ENCODE results near the gene ATP1A4. TPM values are rescaled to one million over a fixed set of nuclear protein-coding genes. Genes with fewer than 3 reads are reported as not detected.

ATP1A4 gene
- total and polyA plus RNA-seq, 2 experiments from 2014 or later = not detected

DNA sequence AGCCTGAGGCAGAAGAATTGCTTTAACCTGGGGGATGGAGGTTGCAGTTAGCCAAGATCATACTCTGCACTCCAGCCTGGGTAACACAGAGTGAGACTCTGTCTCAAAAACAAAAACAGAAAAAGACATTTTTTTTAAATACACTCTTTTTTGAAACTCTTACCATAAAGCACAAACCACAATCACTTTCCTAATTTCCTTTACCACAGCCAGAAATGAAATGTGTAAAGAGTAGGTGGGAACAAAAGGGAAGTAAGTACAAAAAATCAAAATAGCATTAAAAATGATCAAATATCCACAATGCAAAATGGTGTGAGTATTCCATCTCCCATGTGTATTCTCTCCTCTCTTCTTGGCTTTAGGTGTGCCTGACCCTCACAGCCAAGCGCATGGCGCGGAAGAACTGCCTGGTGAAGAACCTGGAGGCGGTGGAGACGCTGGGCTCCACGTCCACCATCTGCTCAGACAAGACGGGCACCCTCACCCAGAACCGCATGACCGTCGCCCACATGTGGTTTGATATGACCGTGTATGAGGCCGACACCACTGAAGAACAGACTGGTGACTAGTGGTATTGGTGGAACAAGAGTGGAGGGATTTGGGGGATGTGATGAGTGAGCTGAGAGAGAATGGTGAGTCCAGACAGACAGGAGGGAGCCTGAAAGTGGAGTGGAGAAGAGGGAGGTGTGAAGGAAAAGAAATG, 14.9 kb downstream of the ATP1A4 start:
- Histone ChIP-seq H3K79me2 (ENCODE audit: insufficient read depth) (no peaks in the 10 kb centered on the region), H3K9ac (no peak overlapping the region), H3K27ac (no peak overlapping the region), H3K4me1 (ENCODE audit: insufficient read depth) (0 out of 2 replicates have a peak, but pooled peaks cover 3% of the 10 kb centered on the region), H3K4me2 (ENCODE audit: unreplicated experiment) (no peak overlapping the region), H3K36me3 (ENCODE audit: low read depth) (no peaks in the 10 kb centered on the region), H3K9me3 (ENCODE audit: low read depth) (no peaks in the 10 kb centered on the region), H4K20me1 (ENCODE audit: insufficient read depth) (no peaks in the 10 kb centered on the region), H2AFZ (no peak overlapping the region), H3K4me3 (no peak overlapping the region), H3K27me3 (replicated peaks; ENCODE audit: insufficient read depth) (no peaks in the 10 kb centered on the region), H3K9me2 (ENCODE audit: insufficient read depth) (no peaks in the 10 kb centered on the region), H3F3A (ENCODE audit: insufficient read depth) (no peaks in the 10 kb centered on the region)
- in situ Hi-C loops (cut with MboI) = no loop called here
- TF ChIP-seq EZH2phosphoT487 (IDR thresholded peaks at IDR 0.05; ENCODE audit: insufficient read depth, low read depth) = no peak
- no peak for TF ChIP-seq EZH2 (IDR thresholded peaks at IDR 0.05; ENCODE audit: insufficient read depth, poor library complexity, severe bottlenecking)
- WGBS, 2 experiments (ENCODE audit: low coverage in 1 of 2, low lambda C conversion rate in 2 of 2, missing lambda C conversion rate in 2 of 2) = 73 to 76% methylated on average over 12 of the region's 12 CpGs
- no peak for DNase-seq

DNA sequence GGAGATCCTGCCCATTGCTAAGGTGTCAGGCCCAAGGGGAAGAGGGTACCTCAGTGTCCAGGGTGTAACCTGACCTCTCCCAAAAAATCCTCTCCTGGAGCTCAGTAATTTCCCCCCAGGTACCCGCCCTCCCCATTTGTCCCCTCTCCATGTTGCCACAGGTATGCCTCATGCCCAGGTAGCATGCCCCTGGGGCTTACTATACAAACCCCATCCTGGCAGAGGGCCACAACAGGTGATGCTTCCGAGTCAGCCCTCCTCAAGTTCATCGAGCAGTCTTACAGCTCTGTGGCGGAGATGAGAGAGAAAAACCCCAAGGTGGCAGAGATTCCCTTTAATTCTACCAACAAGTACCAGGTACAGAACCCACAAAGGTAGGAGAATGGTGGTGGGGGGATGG, 15.7 kb downstream of the ATP1A4 start:
- WGBS, 2 experiments (ENCODE audit: low coverage in 1 of 2, low lambda C conversion rate in 2 of 2, missing lambda C conversion rate in 2 of 2) = 80 to 89% methylated on average over 4 of the region's 4 CpGs
- H4K20me1 ChIP-seq (ENCODE audit: insufficient read depth) = no peaks in the 10 kb centered on the region

DNA sequence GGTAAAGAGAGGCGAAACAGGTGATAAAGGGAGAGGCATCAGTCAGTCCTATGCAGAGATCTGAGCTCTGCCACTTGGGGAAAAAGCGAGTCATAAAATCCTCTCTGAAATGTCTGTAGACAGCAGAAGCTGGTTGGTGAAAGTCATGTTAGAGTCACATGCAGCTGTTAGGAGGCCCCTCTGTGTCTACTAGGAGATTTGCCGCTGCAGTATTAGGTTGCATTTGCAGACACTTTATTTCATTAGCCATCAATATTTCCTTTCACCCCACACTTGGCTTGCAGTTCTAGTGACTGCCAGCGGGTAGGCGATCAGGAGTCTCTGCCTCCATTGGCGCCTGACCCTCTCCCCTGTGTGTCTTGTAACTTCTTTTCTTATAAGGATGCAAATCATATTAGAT, 16.2 kb downstream of the ATP1A4 start:
- no peak overlapping the region for H2AFZ ChIP-seq
- no peaks in the 10 kb centered on the region for H3K27me3 ChIP-seq (replicated peaks; ENCODE audit: insufficient read depth)
- H3K4me3 ChIP-seq = no peak overlapping the region
- H3K36me3 ChIP-seq (ENCODE audit: low read depth) = no peaks in the 10 kb centered on the region
- H3K27ac ChIP-seq = no peak overlapping the region
- H3F3A ChIP-seq (ENCODE audit: insufficient read depth) = no peaks in the 10 kb centered on the region
- H3K4me2 ChIP-seq (ENCODE audit: unreplicated experiment) = no peak overlapping the region
- no peaks in the 10 kb centered on the region for H3K9me2 ChIP-seq (ENCODE audit: insufficient read depth)
- H4K20me1 ChIP-seq (ENCODE audit: insufficient read depth) = no peaks in the 10 kb centered on the region
- WGBS, 2 experiments (ENCODE audit: low coverage in 1 of 2, low lambda C conversion rate in 2 of 2, missing lambda C conversion rate in 2 of 2) = 81 to 83% methylated on average over 6 of the region's 6 CpGs
- H3K9ac ChIP-seq = no peak overlapping the region
- DNase-seq = peak; percentile 49
- TF ChIP-seq EZH2phosphoT487 (IDR thresholded peaks at IDR 0.05; ENCODE audit: insufficient read depth, low read depth) (no peak), EZH2 (IDR thresholded peaks at IDR 0.05; ENCODE audit: insufficient read depth, poor library complexity, severe bottlenecking) (no peak)
- H3K9me3 ChIP-seq (ENCODE audit: low read depth) = no peaks in the 10 kb centered on the region
- H3K4me1 ChIP-seq (ENCODE audit: insufficient read depth) = peaks cover 8% of the 10 kb centered on the region
- no peaks in the 10 kb centered on the region for H3K79me2 ChIP-seq (ENCODE audit: insufficient read depth)
- in situ Hi-C loops (cut with MboI) = no loop called here

More for the DNA sequence above, 15.7 kb downstream of the ATP1A4 start:
- DNase-seq = no peak
- H3K36me3 ChIP-seq (ENCODE audit: low read depth) = no peaks in the 10 kb centered on the region
- H3K27ac ChIP-seq = no peak overlapping the region
- no peak overlapping the region for H3K4me3 ChIP-seq
- in situ Hi-C loops (cut with MboI) = no loop called here
- H3K4me1 ChIP-seq (ENCODE audit: insufficient read depth) = peaks cover 8% of the 10 kb centered on the region
- no peak overlapping the region for H3K9ac ChIP-seq
- TF ChIP-seq EZH2 (IDR thresholded peaks at IDR 0.05; ENCODE audit: insufficient read depth, poor library complexity, severe bottlenecking) (no peak), EZH2phosphoT487 (IDR thresholded peaks at IDR 0.05; ENCODE audit: insufficient read depth, low read depth) (no peak)
- no peak overlapping the region for H2AFZ ChIP-seq
- no peaks in the 10 kb centered on the region for H3K9me3 ChIP-seq (ENCODE audit: low read depth)
- no peaks in the 10 kb centered on the region for H3K27me3 ChIP-seq (replicated peaks; ENCODE audit: insufficient read depth)
- no peak overlapping the region for H3K4me2 ChIP-seq (ENCODE audit: unreplicated experiment)
- no peaks in the 10 kb centered on the region for H3F3A ChIP-seq (ENCODE audit: insufficient read depth)
- no peaks in the 10 kb centered on the region for H3K9me2 ChIP-seq (ENCODE audit: insufficient read depth)
- no peaks in the 10 kb centered on the region for H3K79me2 ChIP-seq (ENCODE audit: insufficient read depth)

DNA sequence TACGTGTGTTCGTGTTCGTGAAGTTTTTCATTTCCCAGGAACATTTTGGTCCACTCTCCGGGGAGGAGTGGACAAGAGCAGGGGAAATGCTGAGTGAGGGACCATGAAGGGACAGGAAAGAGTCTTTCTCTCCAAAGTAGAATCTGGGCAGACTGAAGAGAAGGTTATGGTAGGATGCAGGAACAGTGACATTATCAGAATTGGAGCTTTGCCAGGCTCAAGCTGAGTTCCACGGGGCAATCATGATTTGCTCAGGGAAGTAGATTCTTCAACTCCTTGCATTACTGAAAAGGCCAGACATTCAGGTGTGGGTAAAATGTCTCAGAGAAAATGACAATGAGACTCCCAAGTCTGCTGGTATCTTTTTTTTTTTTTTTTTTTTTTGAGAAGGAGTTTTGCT, 16.6 kb downstream of the ATP1A4 start:
- no peak for DNase-seq
- no peaks in the 10 kb centered on the region for H3K9me2 ChIP-seq (ENCODE audit: insufficient read depth)
- H3K4me2 ChIP-seq (ENCODE audit: unreplicated experiment) = no peak overlapping the region
- WGBS, 2 experiments (ENCODE audit: low coverage in 1 of 2, low lambda C conversion rate in 2 of 2, missing lambda C conversion rate in 2 of 2) = 70 to 73% methylated on average over 5 of the region's 5 CpGs
- H3K27me3 ChIP-seq (replicated peaks; ENCODE audit: insufficient read depth) = no peaks in the 10 kb centered on the region
- H3K4me1 ChIP-seq (ENCODE audit: insufficient read depth) = peaks cover 8% of the 10 kb centered on the region
- in situ Hi-C loops (cut with MboI) = no loop called here
- H3K36me3 ChIP-seq (ENCODE audit: low read depth) = no peaks in the 10 kb centered on the region
- H4K20me1 ChIP-seq (ENCODE audit: insufficient read depth) = no peaks in the 10 kb centered on the region
- no peaks in the 10 kb centered on the region for H3K9me3 ChIP-seq (ENCODE audit: low read depth)
- no peaks in the 10 kb centered on the region for H3K79me2 ChIP-seq (ENCODE audit: insufficient read depth)
- H3K4me3 ChIP-seq = no peak overlapping the region
- no peak overlapping the region for H3K9ac ChIP-seq
- no peaks in the 10 kb centered on the region for H3F3A ChIP-seq (ENCODE audit: insufficient read depth)
- no peak overlapping the region for H2AFZ ChIP-seq
- H3K27ac ChIP-seq = no peak overlapping the region
- no peak for TF ChIP-seq EZH2phosphoT487 (IDR thresholded peaks at IDR 0.05; ENCODE audit: insufficient read depth, low read depth)
- TF ChIP-seq EZH2 (IDR thresholded peaks at IDR 0.05; ENCODE audit: insufficient read depth, poor library complexity, severe bottlenecking) = no peak
